Measurements from ENCODE around the gene TUBB4A.
A peak's percentile ranks its signal among the peaks of the same experiment; 100 is the strongest.
"Not testable (repeated sequence)": the region's sequence is repeated elsewhere in the genome, so short reads cannot be mapped to it uniquely, and the experiment has no call there.

Gene TUBB4A

DNA sequence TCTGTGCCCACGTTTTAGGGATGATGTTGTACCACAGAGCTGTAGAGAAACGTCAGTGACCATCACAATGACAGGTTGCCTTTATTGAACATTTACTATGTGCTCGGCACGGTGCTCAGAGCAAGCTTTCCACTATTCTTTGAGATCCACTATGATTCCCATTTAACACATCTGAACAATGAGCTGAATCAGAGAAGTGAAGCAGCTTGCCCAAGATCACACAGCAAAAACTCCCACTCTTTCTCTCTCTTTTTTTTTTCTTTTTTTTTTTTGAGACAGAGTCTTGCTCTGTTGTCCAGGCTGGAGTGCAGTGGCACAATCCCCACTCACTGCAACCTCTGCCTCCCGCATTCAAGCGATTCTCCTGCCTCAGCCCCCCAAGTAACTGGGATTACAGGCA is 20.6 kb upstream of the TUBB4A start:
- no peak for DNase-seq

DNA sequence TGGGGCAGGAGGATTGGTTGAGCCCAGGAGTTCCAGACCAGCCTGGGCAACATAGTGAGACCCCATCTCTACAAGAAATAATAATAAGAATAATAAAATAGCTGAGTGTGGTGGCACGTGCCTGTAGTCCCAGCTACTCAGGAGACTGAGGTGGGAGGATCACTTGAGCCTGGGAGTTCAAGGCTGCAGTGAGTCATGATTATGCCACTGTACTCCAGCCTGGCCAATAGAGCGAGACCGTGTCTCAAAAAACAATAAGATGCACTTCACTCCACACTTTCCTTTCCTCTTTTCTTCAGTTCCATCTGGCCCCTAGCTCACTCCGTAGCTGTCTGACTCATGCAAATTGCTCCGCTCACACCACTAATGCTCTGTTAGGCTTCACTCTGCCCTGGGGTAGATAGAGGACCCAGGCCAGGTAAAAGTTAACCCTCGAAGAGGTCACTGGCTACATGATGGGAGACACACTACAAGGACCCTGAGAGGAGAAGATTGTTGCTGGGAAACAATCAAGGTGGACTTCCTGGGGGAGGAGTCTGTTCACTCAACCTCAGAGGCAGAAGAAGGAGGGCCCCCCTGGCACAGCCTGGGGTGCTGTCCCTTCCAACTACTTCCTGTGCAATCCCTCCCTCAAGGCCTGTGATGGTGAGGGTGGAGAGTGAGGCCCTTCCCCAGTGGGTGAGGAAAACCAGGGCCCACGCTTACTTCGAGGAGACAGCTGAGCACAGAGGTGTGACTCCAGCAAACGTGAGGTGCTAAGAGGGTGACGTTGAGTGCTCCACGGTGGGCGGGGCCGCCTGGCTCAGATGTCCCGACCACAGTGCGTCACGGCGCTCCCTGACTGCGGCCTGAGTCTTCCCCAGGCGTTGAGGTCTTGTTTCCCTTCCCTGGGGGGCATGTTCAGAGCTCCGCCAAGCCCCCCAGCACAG is 19.9 kb upstream of the TUBB4A start:
- DNase-seq: no peak

DNA sequence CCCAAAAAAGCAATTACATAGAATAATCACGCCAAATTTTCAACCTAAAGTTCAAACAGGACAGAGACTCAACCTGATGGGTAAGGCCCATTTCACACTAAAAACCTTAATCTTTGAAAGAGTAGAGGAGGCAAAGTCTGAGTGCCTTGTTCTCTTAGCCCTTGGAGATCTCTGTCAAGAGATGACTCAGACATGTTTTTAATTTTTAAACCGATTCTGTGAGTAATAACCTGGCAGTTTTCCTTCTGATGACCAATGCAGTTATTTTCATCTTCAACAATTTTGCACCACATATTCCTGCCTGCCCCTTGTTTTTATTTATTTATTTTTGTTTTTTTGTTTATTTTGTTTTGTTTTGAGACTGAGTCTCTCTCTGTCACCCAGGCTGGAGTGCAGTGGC is 17.2 kb upstream of the TUBB4A start:
- no peak for DNase-seq

DNA sequence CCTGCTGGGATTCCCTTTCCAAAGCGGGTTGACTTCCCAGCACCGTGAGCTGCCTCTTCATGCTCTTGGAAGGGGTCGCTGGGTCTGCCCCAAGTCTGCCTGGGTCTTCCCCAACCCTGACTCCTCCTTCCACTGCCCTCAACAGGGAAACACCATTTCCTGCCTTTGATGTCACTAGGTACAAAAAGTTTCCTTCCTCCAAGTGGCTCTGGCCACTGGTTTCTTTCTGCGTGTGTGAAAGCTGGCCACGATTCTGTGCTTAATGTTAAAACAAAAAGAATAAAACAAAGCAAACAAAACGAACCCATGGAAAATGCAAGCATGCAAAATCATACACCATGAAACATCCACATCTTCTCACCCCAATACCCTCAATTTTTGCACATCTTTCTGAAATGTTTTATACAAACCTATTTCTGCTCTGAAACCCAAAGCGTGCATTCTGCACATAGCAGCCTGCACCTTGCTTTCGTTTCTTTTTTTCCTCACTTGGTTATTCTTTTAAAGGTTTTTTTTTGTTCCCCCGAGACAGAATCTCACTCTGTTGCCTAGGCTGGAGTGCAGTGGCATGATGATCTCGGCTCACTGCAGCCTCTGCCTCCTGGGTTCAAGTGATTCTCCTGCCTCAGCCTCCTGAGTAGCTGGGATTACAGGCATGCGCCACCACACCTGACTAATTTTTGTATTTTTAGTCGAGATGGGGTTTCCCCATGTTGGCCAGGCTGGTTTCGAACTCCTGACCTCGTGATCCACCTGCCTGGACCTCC is 16.2 kb upstream of the TUBB4A start:
- no peak for DNase-seq

DNA sequence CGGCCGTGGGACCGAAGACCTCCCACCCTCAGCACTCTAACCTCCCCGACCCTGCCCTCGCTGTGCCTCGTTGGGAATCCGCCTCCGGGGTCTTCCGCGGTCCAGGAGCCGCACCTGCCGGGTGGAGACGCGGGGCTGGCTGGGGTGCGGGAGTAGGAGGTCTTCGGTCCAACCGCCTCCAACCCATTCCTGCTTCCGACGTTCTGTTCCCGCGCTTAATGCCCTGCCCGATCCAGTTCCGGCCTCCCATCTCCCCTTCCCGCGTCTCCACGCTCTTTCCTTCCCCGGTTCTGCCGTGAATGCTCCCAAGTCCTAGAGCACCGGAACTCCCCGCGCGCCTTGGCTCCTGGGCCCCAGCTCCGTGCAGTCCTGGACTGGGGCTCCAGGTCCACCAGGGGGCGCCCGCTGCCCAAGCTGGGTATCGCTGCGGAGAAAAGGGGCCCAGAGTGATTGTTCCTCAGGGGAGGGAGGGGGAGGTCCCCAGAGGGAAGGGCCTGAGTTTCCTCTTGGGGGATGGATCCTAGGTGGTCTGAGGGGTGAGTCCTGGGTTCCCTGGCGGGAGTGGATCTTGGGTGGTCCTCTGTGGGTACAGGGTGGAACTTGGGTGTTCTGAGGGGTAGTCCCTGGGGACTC is 14.7 kb upstream of the TUBB4A start:
- peak; percentile 32 for DNase-seq

DNA sequence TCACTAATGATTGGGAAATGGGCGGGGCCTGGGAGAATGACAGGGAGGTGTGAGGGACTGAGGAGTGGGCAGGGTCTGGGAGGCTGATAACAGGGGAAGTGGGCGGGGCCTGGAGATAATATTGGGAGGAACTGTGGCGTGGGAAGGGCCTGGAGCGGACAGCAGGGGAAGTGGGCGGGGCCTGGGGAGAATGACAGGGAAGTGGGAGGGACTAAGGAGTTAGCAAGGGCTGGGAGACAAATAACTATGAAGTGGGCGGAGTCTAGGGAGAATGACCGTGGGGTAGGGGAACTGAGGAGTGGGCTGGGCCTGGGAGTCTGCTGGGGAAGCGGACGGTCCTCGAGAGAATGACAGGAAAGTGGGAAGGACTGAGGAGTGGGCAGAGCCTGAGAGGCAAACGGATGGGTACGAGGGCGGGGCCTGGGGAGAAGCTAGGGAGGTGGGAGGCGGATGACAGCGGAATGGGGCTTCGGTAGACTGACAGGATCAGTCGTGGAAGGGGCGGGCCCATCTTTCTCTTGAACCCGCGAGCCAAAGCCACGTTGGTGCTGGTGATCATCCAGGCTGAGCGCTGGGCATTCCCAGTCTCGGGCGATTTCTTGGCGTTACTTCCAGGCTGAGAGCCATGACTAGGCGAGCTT is 14.0 kb upstream of the TUBB4A start:
- no peak for DNase-seq

DNA sequence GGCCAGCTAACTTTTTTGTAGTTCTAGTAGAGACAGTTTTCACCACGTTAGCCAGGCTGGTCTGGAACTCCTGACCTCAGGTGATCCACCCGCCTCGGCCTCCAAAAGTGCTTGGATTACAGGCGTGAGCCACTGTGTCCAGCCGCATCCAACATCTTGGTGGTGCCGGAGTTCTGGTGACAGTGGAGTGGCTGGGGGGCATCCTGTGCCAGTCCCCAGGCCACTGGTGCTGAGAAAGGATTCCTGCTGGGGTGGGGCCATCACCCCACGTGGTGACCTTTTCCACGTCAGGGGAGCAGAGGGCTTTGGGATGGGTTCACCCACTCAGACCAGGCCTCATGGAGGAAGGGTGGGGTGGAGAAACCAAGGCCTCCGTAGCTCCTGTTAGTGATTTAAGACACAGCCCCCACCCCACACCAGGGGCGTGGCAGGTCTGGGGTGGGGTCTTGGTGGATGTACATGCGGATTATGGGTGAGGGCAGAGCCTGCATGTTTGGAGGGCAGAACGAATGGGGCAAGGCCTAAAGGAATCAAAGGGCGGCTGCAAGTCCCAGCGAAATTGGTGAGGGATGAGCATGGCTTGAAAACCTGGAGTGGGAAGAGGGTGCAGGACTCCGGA is 12.9 kb upstream of the TUBB4A start:
- DNase-seq: no peak

DNA sequence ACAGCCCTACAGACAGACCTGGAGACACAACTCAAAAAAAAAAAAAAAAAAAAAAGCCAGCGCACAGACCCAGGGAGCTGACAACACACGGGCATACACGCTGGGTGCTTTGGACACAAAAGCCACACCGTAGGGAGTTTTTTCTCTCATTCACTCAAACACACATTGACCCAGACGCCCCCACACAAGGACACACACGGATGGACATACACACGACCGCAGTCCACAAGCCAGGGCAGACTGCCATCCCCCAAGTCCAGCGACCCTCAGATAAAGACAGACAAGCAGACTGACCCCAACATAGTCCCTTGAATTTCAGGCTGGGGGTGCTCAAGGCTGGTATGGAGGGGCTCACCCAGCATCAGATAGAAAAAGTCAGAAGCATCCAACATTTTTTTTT is 12.0 kb upstream of the TUBB4A start:
- no peak for DNase-seq

DNA sequence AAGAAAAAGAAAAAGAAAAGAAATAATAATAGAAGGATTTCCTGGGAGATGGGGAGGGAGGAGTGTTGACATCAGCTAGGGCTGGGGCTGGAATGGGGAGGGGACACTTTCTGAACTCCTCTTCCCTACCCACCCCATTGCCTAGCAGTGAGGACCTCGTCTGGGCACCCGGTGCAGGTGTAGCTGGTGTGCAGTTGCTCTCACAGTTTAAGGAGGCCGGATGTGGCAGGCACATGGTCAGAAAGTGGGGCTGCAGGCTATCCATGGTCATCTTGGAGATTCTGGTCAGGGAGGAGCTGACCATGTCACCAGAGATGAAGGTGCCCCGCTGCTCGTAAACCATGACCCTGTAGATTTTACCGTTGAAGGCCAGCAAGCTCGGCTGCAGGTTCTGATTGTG is 8.5 kb upstream of the TUBB4A start:
- no peak for DNase-seq

DNA sequence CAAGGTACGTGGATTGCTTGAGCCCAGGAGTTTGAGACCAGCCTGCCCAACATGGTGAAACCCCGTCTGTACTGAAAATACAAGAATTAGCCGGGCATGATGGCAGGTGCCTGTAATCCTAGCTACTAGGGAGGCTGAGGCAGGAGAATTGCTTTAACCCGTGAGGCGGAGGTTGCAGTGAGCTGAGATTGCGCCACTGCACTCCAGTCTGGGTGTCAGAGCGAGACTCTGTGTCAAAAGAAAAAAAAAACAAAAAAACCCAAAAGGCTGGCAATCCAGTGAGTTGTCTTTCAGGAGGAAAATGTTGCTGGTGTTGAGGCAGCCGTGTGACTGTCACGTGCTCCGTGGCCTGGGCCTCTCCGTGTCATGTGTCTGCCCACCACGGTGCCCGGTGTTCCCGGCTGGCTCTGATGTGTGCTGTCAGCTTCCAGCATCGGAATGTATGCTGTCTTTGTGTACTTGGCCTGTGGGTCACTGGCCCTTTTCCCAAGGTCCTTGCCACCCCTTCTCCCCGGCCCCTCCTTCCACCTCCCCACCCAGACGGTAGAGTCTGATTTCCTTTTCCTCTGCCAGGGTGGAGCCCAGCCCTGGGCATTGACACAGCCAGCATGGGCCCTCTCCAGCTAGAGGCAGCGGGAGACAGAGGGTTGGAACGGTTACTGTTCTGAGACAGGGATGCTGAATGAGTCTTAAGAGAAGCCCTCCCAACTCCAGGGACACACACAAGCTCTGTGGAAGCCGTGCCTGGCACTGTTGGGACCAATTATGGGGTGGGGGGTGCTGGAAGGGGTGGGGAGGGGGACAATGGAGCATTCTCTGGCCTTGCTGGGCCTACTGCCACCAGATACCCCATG is 7.2 kb upstream of the TUBB4A start:
- no peak for DNase-seq

DNA sequence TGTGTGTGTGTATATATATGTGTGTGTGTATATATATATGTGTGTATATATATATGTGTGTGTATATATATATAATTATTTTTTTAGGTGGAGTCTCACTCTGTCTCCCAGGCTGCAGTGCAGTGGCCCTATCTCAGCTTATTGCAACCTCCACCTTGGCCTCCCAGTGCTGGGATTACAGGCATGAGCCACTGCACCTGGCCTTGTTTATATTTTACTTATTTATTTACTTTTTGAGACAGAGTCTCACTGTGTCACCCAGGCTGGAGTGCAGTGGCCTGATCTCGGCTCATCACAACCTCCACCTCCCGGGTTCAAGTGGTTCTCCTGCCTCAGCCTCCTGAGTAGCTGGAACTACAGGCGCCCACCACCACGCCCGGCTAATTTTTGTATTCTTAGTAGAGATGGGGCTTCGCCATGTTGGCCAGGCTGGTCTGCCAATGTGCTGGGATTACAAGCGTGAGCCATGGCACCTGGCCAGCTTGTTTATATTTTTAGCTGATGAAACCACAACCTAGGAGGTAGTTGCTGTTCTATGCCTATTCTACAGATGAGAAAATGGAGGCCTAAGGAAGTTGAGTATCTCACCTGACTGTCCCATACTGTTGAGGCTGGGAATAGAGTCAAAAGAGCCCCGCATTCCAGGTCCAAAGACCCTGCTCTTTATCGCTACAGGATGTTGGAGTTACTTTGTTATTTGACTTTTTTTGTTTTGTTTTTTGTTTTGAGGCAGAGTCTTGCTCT is 6.1 kb upstream of the TUBB4A start:
- not testable (repeated sequence) for DNase-seq

DNA sequence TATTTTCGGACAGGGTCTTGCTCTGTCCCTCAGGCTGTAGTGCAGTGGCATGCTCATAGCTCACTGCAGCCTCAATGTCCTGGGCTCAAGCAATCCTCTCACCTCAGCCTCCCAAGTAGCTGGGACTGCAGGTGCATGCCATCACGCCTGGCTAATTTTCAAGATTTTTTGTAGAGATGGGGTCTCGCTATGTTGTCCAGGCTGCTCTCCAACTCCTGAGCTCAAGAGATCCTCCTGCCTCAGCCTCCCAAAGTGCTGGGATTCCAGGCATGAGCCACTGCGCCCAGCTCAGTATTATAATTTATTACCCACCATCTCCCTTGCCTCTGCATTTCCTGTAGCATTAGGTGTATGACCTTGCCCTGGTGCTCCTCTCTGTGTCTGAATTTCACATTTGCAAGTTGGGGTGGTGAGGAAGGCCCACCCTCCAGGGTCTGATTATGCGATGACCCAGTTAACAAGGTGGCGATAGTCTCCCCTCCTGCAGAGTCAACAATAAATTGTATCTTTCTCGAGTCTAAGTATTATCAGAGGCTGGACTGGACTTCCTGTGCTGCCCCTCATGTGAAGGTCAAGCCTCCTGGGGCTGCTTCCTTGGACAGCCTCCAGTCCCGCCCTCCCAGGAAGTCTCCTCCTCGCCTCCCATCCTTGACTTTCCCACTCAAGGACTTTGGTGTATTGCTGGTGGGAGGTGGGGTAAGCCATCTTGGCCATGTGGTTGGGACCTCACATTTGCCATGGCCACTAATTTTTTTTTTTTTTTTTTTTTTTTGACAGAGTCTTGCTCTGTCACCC is 1.5 kb upstream of the TUBB4A start:
- no peak for DNase-seq

DNA sequence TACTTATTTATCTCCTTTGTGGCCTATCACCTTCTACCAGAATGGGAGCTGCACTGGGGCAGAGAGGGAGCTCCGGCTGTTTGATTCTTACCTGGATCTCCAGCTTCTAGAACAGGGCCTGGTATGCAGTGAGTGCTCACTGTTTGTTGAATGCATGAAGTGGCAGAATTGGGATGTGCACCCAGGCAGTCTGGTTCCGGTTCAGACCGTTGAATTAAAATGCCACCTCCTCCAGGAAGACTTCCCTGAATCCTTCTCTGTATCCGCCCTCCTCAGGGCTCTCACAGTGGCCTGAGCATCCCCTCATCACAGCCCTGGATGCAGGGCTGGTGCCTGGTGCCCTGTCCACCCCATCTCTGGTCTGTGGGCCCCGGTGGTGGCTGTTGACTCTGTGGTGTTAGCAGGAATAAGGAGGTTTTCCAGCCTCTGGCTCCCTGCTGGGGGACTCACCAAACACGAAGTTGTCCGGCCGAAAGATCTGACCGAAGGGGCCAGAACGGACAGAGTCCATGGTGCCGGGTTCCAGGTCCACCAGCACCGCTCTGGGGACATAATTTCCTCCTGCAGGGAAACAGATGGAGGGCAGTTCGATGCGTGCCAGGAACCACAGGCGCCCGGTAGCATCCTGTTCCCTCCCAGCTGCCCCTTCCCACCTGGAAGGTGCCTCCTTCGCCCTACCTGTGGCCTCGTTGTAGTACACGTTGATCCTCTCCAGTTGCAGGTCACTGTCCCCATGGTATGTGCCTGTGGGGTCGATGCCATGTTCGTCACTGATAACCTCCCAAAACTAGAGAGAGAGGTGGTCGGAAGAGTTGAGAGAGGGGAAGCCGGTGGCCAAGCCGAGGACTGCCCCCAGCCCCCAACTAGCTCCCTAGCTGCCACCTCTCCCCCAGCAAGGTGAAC is 1.0 kb downstream of the TUBB4A start:
- no peak for DNase-seq

DNA sequence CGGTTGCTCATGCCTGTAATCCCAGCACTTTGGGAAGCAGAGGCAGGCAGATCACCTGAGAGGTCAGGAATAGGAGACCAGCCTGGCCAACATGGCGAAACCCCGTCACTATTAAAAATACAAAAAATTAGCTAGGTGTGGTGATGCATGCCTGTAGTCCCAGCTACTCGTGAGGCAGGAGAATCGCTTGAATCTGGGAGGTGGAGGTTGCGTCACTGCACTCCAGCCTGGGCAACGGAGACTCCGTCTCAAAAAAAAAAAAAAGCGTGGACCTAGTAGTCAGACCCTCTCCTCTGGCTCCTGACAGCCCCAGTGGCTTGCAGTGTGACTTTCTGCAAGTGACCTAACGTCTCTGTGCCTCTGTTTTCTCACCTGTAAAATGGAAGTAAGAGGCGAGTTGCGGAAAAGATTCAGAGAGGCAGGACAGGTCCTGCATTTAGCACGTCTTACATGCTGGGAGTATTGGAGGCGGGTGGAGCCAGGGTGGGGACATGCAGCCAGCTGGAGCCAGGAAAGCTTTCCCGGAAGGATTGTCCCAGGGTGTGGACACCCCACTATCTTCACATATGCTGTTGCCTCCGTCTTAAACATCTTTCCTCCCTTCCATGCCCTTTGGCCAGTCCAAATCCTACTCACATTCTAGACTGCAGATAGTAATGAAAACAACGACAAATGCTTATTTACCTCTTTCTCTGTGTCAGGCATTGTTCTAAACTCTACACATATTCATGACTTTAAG is 2.9 kb downstream of the TUBB4A start:
- DNase-seq: no peak

DNA sequence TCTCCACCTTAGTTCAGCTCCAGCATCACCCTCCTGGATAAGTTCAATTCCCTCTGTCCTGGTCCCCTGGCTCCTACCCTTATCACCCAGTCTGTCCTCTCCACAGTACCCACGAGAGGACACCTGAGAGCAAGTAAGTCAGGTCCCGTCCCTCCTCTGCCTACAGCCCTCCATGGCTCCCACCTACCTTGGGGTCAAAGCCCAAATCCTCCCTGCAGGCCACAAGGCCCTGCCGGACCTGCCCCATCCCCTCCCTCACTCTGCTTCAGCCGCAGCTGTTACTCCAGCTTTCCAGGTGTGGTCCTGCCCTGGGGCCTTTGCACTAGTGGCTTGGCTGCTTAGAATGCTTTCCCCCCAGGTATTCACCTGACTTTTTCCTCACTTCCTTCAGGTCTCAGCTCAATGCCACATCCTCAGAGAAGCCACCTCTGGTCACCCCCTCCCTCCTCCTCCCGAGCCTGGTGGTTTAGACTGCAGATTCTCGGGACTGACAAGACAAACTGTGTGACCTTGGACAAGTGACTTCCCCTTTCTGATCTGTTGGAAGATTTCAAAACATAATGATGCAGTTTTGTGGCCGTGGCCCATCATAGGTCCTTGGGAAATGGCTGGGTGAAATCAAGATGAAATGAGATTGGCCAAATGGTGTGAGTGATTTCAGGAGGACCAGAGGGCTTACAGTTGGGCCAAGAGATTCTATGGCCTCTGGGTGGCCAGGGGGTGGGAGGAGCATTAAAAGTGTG is 3.6 kb downstream of the TUBB4A start:
- no peak for DNase-seq

DNA sequence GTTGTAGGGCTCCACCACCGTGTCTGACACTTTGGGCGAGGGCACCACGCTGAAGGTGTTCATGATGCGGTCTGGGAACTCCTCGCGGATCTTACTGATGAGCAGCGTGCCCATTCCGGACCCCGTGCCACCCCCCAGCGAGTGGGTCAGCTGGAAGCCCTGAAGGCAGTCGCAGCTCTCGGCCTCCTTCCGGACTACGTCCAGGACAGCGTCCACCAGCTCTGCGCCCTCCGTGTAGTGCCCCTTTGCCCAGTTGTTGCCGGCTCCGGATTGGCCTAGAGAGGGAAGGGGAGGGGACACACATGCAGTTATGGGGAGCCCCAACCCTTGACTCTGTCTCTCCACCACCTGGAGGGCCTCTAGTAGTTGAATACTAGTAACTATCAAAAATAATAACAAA is 6.2 kb downstream of the TUBB4A start:
- DNase-seq: no peak

DNA sequence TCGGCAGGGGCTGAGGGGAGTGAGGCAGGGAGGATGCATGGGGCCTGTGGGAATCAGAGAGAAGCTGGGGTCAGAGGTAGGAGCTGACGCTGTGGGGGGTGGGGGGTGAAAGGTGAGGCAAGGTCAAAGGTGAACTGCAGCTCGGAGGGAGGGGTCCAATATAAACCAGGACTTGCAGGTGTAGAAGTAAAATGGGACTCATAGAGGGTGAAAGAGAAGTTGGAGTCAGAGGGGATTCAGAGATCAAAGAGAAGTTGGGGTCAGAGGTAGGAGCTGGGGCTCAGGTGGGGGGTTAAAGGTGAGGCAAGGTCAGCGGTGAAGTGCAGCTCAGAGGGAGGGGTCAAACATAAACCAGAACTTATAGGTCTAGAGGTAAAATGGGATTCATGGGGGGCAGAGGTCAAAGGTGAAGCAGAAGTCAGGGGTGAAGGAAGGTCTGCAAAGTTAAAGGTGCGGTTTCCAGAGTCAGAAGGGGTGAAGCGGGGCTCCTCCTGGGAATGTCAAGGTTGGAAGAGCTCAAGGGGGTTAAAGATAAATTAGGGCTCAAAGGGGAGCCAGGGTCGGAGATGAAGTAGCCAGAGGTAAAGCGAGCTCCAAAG is 7.6 kb downstream of the TUBB4A start:
- DNase-seq: no peak
